ENCODE data around the gene PLAAT1.

The PLAAT1 gene

GRCh38 chr3:193228206-193228605 lies 12.8 kb upstream of the PLAAT1 start:
- no peaks in the 10 kb centered on the region for H3K9me3 ChIP-seq
- H3K27me3 ChIP-seq = no peaks in the 10 kb centered on the region
- no peaks in the 10 kb centered on the region for H3K4me1 ChIP-seq
- no peak overlapping the region for H3K4me3 ChIP-seq
- intact Hi-C loops (cut with DNase I; ENCODE audit: low total_unique reads) = no loop called here
- DNase-seq = no peak
- no peaks in the 10 kb centered on the region for H3K36me3 ChIP-seq
- TF ChIP-seq, protein P1, sequence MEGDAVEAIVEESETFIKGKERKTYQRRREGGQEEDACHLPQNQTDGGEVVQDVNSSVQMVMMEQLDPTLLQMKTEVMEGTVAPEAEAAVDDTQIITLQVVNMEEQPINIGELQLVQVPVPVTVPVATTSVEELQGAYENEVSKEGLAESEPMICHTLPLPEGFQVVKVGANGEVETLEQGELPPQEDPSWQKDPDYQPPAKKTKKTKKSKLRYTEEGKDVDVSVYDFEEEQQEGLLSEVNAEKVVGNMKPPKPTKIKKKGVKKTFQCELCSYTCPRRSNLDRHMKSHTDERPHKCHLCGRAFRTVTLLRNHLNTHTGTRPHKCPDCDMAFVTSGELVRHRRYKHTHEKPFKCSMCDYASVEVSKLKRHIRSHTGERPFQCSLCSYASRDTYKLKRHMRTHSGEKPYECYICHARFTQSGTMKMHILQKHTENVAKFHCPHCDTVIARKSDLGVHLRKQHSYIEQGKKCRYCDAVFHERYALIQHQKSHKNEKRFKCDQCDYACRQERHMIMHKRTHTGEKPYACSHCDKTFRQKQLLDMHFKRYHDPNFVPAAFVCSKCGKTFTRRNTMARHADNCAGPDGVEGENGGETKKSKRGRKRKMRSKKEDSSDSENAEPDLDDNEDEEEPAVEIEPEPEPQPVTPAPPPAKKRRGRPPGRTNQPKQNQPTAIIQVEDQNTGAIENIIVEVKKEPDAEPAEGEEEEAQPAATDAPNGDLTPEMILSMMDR (IDR thresholded peaks at IDR 0.05) = no peak
- H3K27ac ChIP-seq = no peak overlapping the region

- H3K4me3 ChIP-seq = no peak overlapping the region
- H3K9me3 ChIP-seq = no peaks in the 10 kb centered on the region
- H3K4me1 ChIP-seq = no peaks in the 10 kb centered on the region
- no peak overlapping the region for H3K27ac ChIP-seq
- no peak for DNase-seq
- H3K27me3 ChIP-seq = no peaks in the 10 kb centered on the region
- intact Hi-C loops (cut with DNase I; ENCODE audit: low total_unique reads) = no loop called here
- TF ChIP-seq, protein P1 (IDR thresholded peaks at IDR 0.05) = no peak
- H3K36me3 ChIP-seq = no peaks in the 10 kb centered on the region
These were observed 11.1 kb upstream of the PLAAT1 start for GRCh38 chr3:193229851-193230420.

DNA sequence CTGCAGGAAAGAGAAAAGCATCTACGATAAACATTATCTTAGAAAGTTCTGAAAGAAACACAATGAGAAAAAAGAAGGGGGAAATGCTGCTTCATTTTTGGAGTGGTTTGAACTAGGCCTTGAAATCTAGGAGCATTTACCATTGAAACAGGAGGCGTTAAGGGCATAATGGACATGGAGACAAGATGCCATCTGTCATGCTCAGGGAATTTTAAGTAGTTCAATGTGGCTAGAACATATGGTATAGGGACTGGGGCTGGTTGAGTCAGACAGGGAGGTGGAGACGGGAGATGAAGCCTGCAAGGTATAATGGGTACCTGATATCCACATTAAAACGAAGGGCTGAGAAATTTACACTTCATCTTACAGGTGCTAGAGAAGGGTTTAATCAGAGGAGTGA lies 10.4 kb upstream of the PLAAT1 start:
- intact Hi-C loops (cut with DNase I; ENCODE audit: low total_unique reads) = no loop called here
- H3K36me3 ChIP-seq = no peaks in the 10 kb centered on the region
- TF ChIP-seq, protein P1 (IDR thresholded peaks at IDR 0.05) = no peak

GRCh38 chr3:193231201-193231600 lies 9.8 kb upstream of the PLAAT1 start:
- Histone ChIP-seq H3K9me3 (no peaks in the 10 kb centered on the region), H3K27me3 (no peaks in the 10 kb centered on the region), H3K4me3 (no peak overlapping the region), H3K27ac (no peak overlapping the region), H3K36me3 (no peaks in the 10 kb centered on the region), H3K4me1 (no peaks in the 10 kb centered on the region)
- no peak for DNase-seq
- TF ChIP-seq, protein P1 (IDR thresholded peaks at IDR 0.05) = no peak
- intact Hi-C loops (cut with DNase I; ENCODE audit: low total_unique reads) = no loop called here

More for the DNA sequence above, 10.4 kb upstream of the PLAAT1 start:
- H3K27ac ChIP-seq = no peak overlapping the region
- H3K4me3 ChIP-seq = no peak overlapping the region
- no peak for DNase-seq
- H3K9me3 ChIP-seq = no peaks in the 10 kb centered on the region
- no peaks in the 10 kb centered on the region for H3K27me3 ChIP-seq
- no peaks in the 10 kb centered on the region for H3K4me1 ChIP-seq

- intact Hi-C loops (cut with DNase I; ENCODE audit: low total_unique reads) = no loop called here
- Histone ChIP-seq H3K4me1 (peaks cover 0 to 12% (median 7%) of the 10 kb centered on the region in 4 donors), H3K36me3 (no peaks in the 10 kb centered on the region), H3K27me3 (no peaks in the 10 kb centered on the region), H3K9me3 (no peaks in the 10 kb centered on the region), H3K27ac (no peak overlapping the region), H3K4me3 (no peak overlapping the region)
- DNase-seq = no peak
- TF ChIP-seq, protein P1 (IDR thresholded peaks at IDR 0.05) = no peak
These were observed 4.4 kb upstream of the PLAAT1 start for GRCh38 chr3:193236599-193236998.

DNA sequence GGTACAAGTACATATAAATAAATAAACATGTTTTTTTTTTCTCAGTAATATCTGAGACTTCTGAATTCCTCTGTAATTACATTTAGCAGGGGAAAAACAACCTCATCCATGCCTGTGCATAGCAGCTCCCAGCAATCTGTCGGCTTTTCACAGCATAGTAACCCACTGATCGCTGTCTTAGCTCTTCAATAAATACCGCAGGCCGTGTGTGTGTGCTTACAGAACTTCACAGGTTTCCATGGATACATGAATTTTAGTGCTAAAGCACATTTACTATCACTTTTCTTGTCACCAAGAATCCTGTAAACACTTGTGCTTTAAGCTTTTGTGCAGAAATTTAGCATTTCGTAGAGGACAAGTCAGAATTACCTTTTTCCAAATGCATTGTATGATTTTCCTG lies 4.0 kb upstream of the PLAAT1 start:
- no peaks in the 10 kb centered on the region for H3K27me3 ChIP-seq
- peaks cover 0 to 15% (median 9%) of the 10 kb centered on the region in 4 donors for H3K4me1 ChIP-seq
- H3K36me3 ChIP-seq = no peaks in the 10 kb centered on the region
- no peak overlapping the region for H3K4me3 ChIP-seq
- intact Hi-C loops (cut with DNase I; ENCODE audit: low total_unique reads) = no loop called here
- H3K27ac ChIP-seq = no peak overlapping the region
- no peak for DNase-seq
- TF ChIP-seq, protein P1 (IDR thresholded peaks at IDR 0.05) = no peak
- H3K9me3 ChIP-seq = no peaks in the 10 kb centered on the region

All from tibial artery (tissue), 4 donors.